ENCODE measurements around the gene LELP1. TPM values are rescaled to one million over a fixed set of nuclear protein-coding genes. Genes with fewer than 3 reads are reported as not detected.

Gene LELP1
- total and polyA plus RNA-seq, 2 donors (not counting 3 experiments of a cell fraction or from before 2014, with no cell fraction given): not detected

- Histone ChIP-seq H3K79me2 (ENCODE audit: control insufficient read depth, insufficient read depth, low read length) (no peaks in the 10 kb centered on the region), H3K4me3 (replicated peaks in 1 of 3; ENCODE audit: insufficient read depth in 1 of 3, low read depth in 1 of 3, low read length in 3 of 3) (no peak within 1 kb of the TSS), H3K4me2 (ENCODE audit: insufficient read depth, low read length) (no peak within 1 kb of the TSS), H4K20me1 (replicated peaks; ENCODE audit: control insufficient read depth, extremely low read depth, insufficient read depth, low read length) (peaks cover 2% of the 10 kb centered on the region), H3K9ac (replicated peaks; ENCODE audit: extremely low read depth, insufficient read depth, low read length) (no peak within 1 kb of the TSS), H3K27ac (ENCODE audit: insufficient read depth, low read depth, low read length) (no peak within 1 kb of the TSS), H3K27me3 (ENCODE audit: control insufficient read depth in 2 of 2, insufficient read depth in 2 of 2, low read length in 2 of 2) (no peaks in the 10 kb centered on the region), H3K9me3 (replicated peaks; ENCODE audit: control insufficient read depth, insufficient read depth, low read length) (no peaks in the 10 kb centered on the region), H3K4me1 (ENCODE audit: control insufficient read depth, extremely low read depth, insufficient read depth, low read length) (no peaks in the 10 kb centered on the region), H3K36me3 (ENCODE audit: control insufficient read depth in 2 of 2, extremely low read depth in 1 of 2, insufficient read depth in 2 of 2, low read length in 2 of 2) (no peaks in the 10 kb centered on the region), H3K9me1 (replicated peaks; ENCODE audit: control insufficient read depth, extremely low read depth, insufficient read depth, low read length) (no peaks in the 10 kb centered on the region), H2AFZ (ENCODE audit: low read depth, low read length) (no peak within 1 kb of the TSS)
- ChIA-PET CTCF (interaction anchor here (1.6 kb wide), 1 partner anchor 11 kb away, joined by 4 read pairs; no protein-coding TSS in a partner anchor), POLR2A (no interaction called here)
- dilution Hi-C loops (cut with MboI; ENCODE audit: extremely low pct_ligation_motif_present, low sequenced_read_pairs): no loop called here
- no peak for TF ChIP-seq MYC (IDR thresholded peaks at IDR 0.05; ENCODE audit: low read depth, low read length)
- TF ChIP-seq MAX (IDR thresholded peaks at IDR 0.05; ENCODE audit: insufficient read depth, insufficient read length): no peak
- intact Hi-C loops (cut with micrococcal nuclease): no loop called here
- BruUV-seq (replicated peaks): no TSS peak
- FAIRE-seq (no peak), DNase-seq (ENCODE audit: low read depth, low spot score) (no peak)
These were observed 14.0 kb downstream of the LELP1 start, which contains the start of gene PRR9 for GRCh38 chr1:153217212-153217611. Gene PRR9 (plus strand): TSS chr1:153217584. CDS start chr1:153218145, 561 bp downstream.

GRCh38 chr1:153217744-153218416 is 14.7 kb downstream of the LELP1 start:
- DNase-seq (ENCODE audit: low read depth, low spot score) (no peak), FAIRE-seq (no peak)
- H3K79me2 ChIP-seq (ENCODE audit: control insufficient read depth, insufficient read depth, low read length): no peaks in the 10 kb centered on the region
- no peaks in the 10 kb centered on the region for H3K9me1 ChIP-seq (replicated peaks; ENCODE audit: control insufficient read depth, extremely low read depth, insufficient read depth, low read length)
- H3K36me3 ChIP-seq (ENCODE audit: control insufficient read depth in 2 of 2, extremely low read depth in 1 of 2, insufficient read depth in 2 of 2, low read length in 2 of 2): no peaks in the 10 kb centered on the region
- ChIA-PET POLR2A (no interaction called here), CTCF (interaction anchor here (1.6 kb wide), 1 partner anchor 11 kb away, joined by 4 read pairs; no protein-coding TSS in a partner anchor)
- no TSS peak for BruUV-seq (replicated peaks)
- TF ChIP-seq, protein P1, sequence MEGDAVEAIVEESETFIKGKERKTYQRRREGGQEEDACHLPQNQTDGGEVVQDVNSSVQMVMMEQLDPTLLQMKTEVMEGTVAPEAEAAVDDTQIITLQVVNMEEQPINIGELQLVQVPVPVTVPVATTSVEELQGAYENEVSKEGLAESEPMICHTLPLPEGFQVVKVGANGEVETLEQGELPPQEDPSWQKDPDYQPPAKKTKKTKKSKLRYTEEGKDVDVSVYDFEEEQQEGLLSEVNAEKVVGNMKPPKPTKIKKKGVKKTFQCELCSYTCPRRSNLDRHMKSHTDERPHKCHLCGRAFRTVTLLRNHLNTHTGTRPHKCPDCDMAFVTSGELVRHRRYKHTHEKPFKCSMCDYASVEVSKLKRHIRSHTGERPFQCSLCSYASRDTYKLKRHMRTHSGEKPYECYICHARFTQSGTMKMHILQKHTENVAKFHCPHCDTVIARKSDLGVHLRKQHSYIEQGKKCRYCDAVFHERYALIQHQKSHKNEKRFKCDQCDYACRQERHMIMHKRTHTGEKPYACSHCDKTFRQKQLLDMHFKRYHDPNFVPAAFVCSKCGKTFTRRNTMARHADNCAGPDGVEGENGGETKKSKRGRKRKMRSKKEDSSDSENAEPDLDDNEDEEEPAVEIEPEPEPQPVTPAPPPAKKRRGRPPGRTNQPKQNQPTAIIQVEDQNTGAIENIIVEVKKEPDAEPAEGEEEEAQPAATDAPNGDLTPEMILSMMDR (IDR thresholded peaks at IDR 0.05; ENCODE audit: extremely low read depth in 1 of 2, insufficient read depth in 1 of 2, low read depth in 1 of 2, low read length in 2 of 2): no peak
- no peak for TF ChIP-seq FOS (IDR thresholded peaks at IDR 0.05; ENCODE audit: borderline replicate concordance, insufficient read depth, low read length)
- no peak for TF ChIP-seq POLR2A (IDR thresholded peaks at IDR 0.05; ENCODE audit: low read depth, low read length)
- TF ChIP-seq MYC (IDR thresholded peaks at IDR 0.05; ENCODE audit: low read depth, low read length): no peak
- TF ChIP-seq GATA2 (IDR thresholded peaks at IDR 0.05; ENCODE audit: insufficient read depth, insufficient read length, low read depth, low read length): no peak
- intact Hi-C loops (cut with micrococcal nuclease) (no loop called here), dilution Hi-C loops (cut with MboI; ENCODE audit: extremely low pct_ligation_motif_present, low sequenced_read_pairs) (no loop called here)
- no peaks in the 10 kb centered on the region for H3K4me1 ChIP-seq (ENCODE audit: control insufficient read depth, extremely low read depth, insufficient read depth, low read length)
- no peaks in the 10 kb centered on the region for H3K9me3 ChIP-seq (replicated peaks; ENCODE audit: control insufficient read depth, insufficient read depth, low read length)
- H3K9ac ChIP-seq (replicated peaks; ENCODE audit: extremely low read depth, insufficient read depth, low read length): no peak overlapping the region
- no peak overlapping the region for H3K4me3 ChIP-seq (replicated peaks in 1 of 3; ENCODE audit: insufficient read depth in 1 of 3, low read depth in 1 of 3, low read length in 3 of 3)
- H2AFZ ChIP-seq (ENCODE audit: low read depth, low read length): no peak overlapping the region
- no peaks in the 10 kb centered on the region for H3K27me3 ChIP-seq (ENCODE audit: control insufficient read depth in 2 of 2, insufficient read depth in 2 of 2, low read length in 2 of 2)
- no peak overlapping the region for H3K4me2 ChIP-seq (ENCODE audit: insufficient read depth, low read length)
- H4K20me1 ChIP-seq (replicated peaks; ENCODE audit: control insufficient read depth, extremely low read depth, insufficient read depth, low read length): peaks cover 2% of the 10 kb centered on the region
- H3K27ac ChIP-seq (ENCODE audit: insufficient read depth, low read depth, low read length): no peak overlapping the region

Data from endothelial cell of umbilical vein (primary cell).